ENCODE results near the gene PAPOLA.

PAPOLA gene

GRCh38 chr14:96581026-96581425 is 78.8 kb downstream of the PAPOLA start:
- Mint-ChIP-seq H3K4me3 (no peak overlapping the region), H3K4me1 (peaks cover 17 to 30% of the 10 kb centered on the region in 2 donors), H3K27me3 (peaks cover 12 to 15% of the 10 kb centered on the region in 2 donors), H3K27ac (no peak overlapping the region), H3K9me3 (no peaks in the 10 kb centered on the region), H3K36me3 (peaks cover 0 to 3% of the 10 kb centered on the region in 2 donors)
- ATAC-seq (replicated peaks) = no peak
- DNase-seq = no peak

GRCh38 chr14:96581902-96582301 is 79.7 kb downstream of the PAPOLA start:
- peaks cover 10 to 22% of the 10 kb centered on the region in 2 donors for H3K4me1 Mint-ChIP-seq
- peaks cover 0 to 1% of the 10 kb centered on the region in 2 donors for H3K36me3 Mint-ChIP-seq
- no peak overlapping the region for H3K4me3 Mint-ChIP-seq
- peaks cover 12 to 15% of the 10 kb centered on the region in 2 donors for H3K27me3 Mint-ChIP-seq
- DNase-seq (no peak), ATAC-seq (replicated peaks) (no peak)
- no peak overlapping the region for H3K27ac Mint-ChIP-seq
- no peaks in the 10 kb centered on the region for H3K9me3 Mint-ChIP-seq

- Mint-ChIP-seq H3K4me3 (no peak overlapping the region), H3K27ac (no peak overlapping the region), H3K9me3 (no peaks in the 10 kb centered on the region), H3K36me3 (no peaks in the 10 kb centered on the region), H3K4me1 (peaks cover 8 to 19% of the 10 kb centered on the region in 2 donors), H3K27me3 (peaks cover 15 to 17% of the 10 kb centered on the region in 2 donors)
- ATAC-seq (replicated peaks) = no peak
- DNase-seq = no peak
These were observed 80.3 kb downstream of the PAPOLA start for GRCh38 chr14:96582411-96582961.

- Mint-ChIP-seq H3K27ac (no peak overlapping the region), H3K36me3 (no peaks in the 10 kb centered on the region), H3K9me3 (no peaks in the 10 kb centered on the region)
These were observed 80.8 kb downstream of the PAPOLA start for GRCh38 chr14:96582995-96583394.

GRCh38 chr14:96583569-96584041 is 81.4 kb downstream of the PAPOLA start:
- Mint-ChIP-seq H3K9me3 (no peaks in the 10 kb centered on the region), H3K4me1 (peaks cover 8 to 22% of the 10 kb centered on the region in 2 donors), H3K36me3 (no peaks in the 10 kb centered on the region), H3K4me3 (no peak overlapping the region), H3K27me3 (peaks cover 26 to 28% of the 10 kb centered on the region in 2 donors), H3K27ac (no peak overlapping the region)
- ATAC-seq (replicated peaks) (no peak), DNase-seq (no peak)

More at GRCh38 chr14:96582995-96583394, 80.8 kb downstream of the PAPOLA start:
- peaks cover 20 to 22% of the 10 kb centered on the region in 2 donors for H3K27me3 Mint-ChIP-seq
- peaks cover 8 to 19% of the 10 kb centered on the region in 2 donors for H3K4me1 Mint-ChIP-seq
- no peak overlapping the region for H3K4me3 Mint-ChIP-seq
- ATAC-seq (replicated peaks) (no peak), DNase-seq (no peak)

GRCh38 chr14:96584199-96584906 is 82.2 kb downstream of the PAPOLA start:
- DNase-seq (peak; percentile 16), ATAC-seq (replicated peaks) (peak; percentile 79 to 86)
- peaks cover 0 to 2% of the 10 kb centered on the region in 2 donors for H3K36me3 Mint-ChIP-seq
- H3K27me3 Mint-ChIP-seq = peaks cover 30 to 36% of the 10 kb centered on the region in 2 donors
- H3K27ac Mint-ChIP-seq = no peak overlapping the region
- H3K9me3 Mint-ChIP-seq = no peaks in the 10 kb centered on the region
- H3K4me1 Mint-ChIP-seq = peaks cover 9 to 26% of the 10 kb centered on the region in 2 donors
- H3K4me3 Mint-ChIP-seq = no peak overlapping the region

GRCh38 chr14:96584907-96585671 is 82.9 kb downstream of the PAPOLA start:
- Mint-ChIP-seq H3K27ac (no peak overlapping the region), H3K4me3 (no peak overlapping the region), H3K36me3 (peaks cover 0 to 2% of the 10 kb centered on the region in 2 donors), H3K4me1 (peaks cover 9 to 26% of the 10 kb centered on the region in 2 donors), H3K27me3 (peaks cover 35 to 43% of the 10 kb centered on the region in 2 donors), H3K9me3 (no peaks in the 10 kb centered on the region)
- no peak for DNase-seq
- ATAC-seq (replicated peaks) = no peak

- DNase-seq (no peak), ATAC-seq (replicated peaks) (no peak)
- H3K36me3 Mint-ChIP-seq = peaks cover 0 to 2% of the 10 kb centered on the region in 2 donors
- no peak overlapping the region for H3K27ac Mint-ChIP-seq
- H3K4me3 Mint-ChIP-seq = no peak overlapping the region
- H3K9me3 Mint-ChIP-seq = no peaks in the 10 kb centered on the region
- H3K27me3 Mint-ChIP-seq = peaks cover 35 to 48% of the 10 kb centered on the region in 2 donors
- peaks cover 9 to 26% of the 10 kb centered on the region in 2 donors for H3K4me1 Mint-ChIP-seq
These were observed 83.5 kb downstream of the PAPOLA start for GRCh38 chr14:96585672-96586013.

- H3K27me3 Mint-ChIP-seq = peaks cover 35 to 50% of the 10 kb centered on the region in 2 donors
- no peak overlapping the region for H3K4me3 Mint-ChIP-seq
- peaks cover 0 to 2% of the 10 kb centered on the region in 2 donors for H3K36me3 Mint-ChIP-seq
These were observed 83.9 kb downstream of the PAPOLA start for GRCh38 chr14:96586056-96586455.

GRCh38 chr14:96586921-96587822 is 85.0 kb downstream of the PAPOLA start:
- Mint-ChIP-seq H3K4me1 (peaks cover 9 to 26% of the 10 kb centered on the region in 2 donors), H3K27ac (no peak overlapping the region), H3K4me3 (no peak overlapping the region), H3K27me3 (peaks cover 35 to 55% of the 10 kb centered on the region in 2 donors), H3K9me3 (no peaks in the 10 kb centered on the region), H3K36me3 (peaks cover 0 to 2% of the 10 kb centered on the region in 2 donors)
- no peak for DNase-seq
- no peak for ATAC-seq (replicated peaks)

More at GRCh38 chr14:96586056-96586455, 83.9 kb downstream of the PAPOLA start:
- ATAC-seq (replicated peaks) (no peak), DNase-seq (no peak)
- H3K27ac Mint-ChIP-seq = no peak overlapping the region
- H3K4me1 Mint-ChIP-seq = peaks cover 9 to 26% of the 10 kb centered on the region in 2 donors
- H3K9me3 Mint-ChIP-seq = no peaks in the 10 kb centered on the region

GRCh38 chr14:96587823-96588385 is 85.7 kb downstream of the PAPOLA start:
- Mint-ChIP-seq H3K4me1 (peaks cover 12 to 27% of the 10 kb centered on the region in 2 donors), H3K9me3 (no peaks in the 10 kb centered on the region), H3K36me3 (peaks cover 0 to 2% of the 10 kb centered on the region in 2 donors), H3K27me3 (peaks cover 37 to 58% of the 10 kb centered on the region in 2 donors), H3K27ac (no peak overlapping the region), H3K4me3 (no peak overlapping the region)
- DNase-seq (no peak), ATAC-seq (replicated peaks) (no peak)

- no peak overlapping the region for H3K27ac Mint-ChIP-seq
- H3K9me3 Mint-ChIP-seq = no peaks in the 10 kb centered on the region
- ATAC-seq (replicated peaks) (no peak), DNase-seq (no peak)
- H3K4me1 Mint-ChIP-seq = peaks cover 10 to 22% of the 10 kb centered on the region in 2 donors
- no peak overlapping the region for H3K4me3 Mint-ChIP-seq
- H3K36me3 Mint-ChIP-seq = peaks cover 0 to 2% of the 10 kb centered on the region in 2 donors
- H3K27me3 Mint-ChIP-seq = peaks cover 42 to 66% of the 10 kb centered on the region in 2 donors
These were observed 86.5 kb downstream of the PAPOLA start for GRCh38 chr14:96588410-96589257.
